ENCODE results near the gene MPZL1.
"Not testable (repeated sequence)": the region's sequence is repeated elsewhere in the genome, so short reads cannot be mapped to it uniquely, and the experiment has no call there.

MPZL1 gene

GRCh38 chr1:167784876-167785550 lies 63.2 kb downstream of the MPZL1 start:
- no peak for DNase-seq

GRCh38 chr1:167786502-167786901 lies 64.7 kb downstream of the MPZL1 start:
- no peak for DNase-seq

- no peak for DNase-seq
Observed at GRCh38 chr1:167789501-167789900, 67.7 kb downstream of the MPZL1 start.

- DNase-seq, result no peak
Observed at GRCh38 chr1:167790117-167790516, 68.3 kb downstream of the MPZL1 start.

GRCh38 chr1:167791281-167792187 lies 69.8 kb downstream of the MPZL1 start:
- no peak for DNase-seq

GRCh38 chr1:167792188-167792565 lies 70.4 kb downstream of the MPZL1 start:
- no peak for DNase-seq

- DNase-seq, result no peak
Observed at GRCh38 chr1:167794043-167794442, 72.3 kb downstream of the MPZL1 start.

GRCh38 chr1:167795810-167796740 lies 74.3 kb downstream of the MPZL1 start:
- peak; percentile 53 for DNase-seq

- no peak for DNase-seq
Observed at GRCh38 chr1:167797015-167797414, 75.2 kb downstream of the MPZL1 start.

- no peak for DNase-seq
Observed at GRCh38 chr1:167798952-167799351, 77.2 kb downstream of the MPZL1 start.

GRCh38 chr1:167799747-167800146 lies 78.0 kb downstream of the MPZL1 start:
- no peak for DNase-seq

GRCh38 chr1:167800251-167800650 lies 78.5 kb downstream of the MPZL1 start:
- no peak for DNase-seq

- no peak for DNase-seq
Observed at GRCh38 chr1:167802235-167802634, 80.5 kb downstream of the MPZL1 start.

GRCh38 chr1:167803358-167804207 lies 81.8 kb downstream of the MPZL1 start:
- DNase-seq, result peak; percentile 84

- DNase-seq, result no peak
Observed at GRCh38 chr1:167805041-167805556, 83.3 kb downstream of the MPZL1 start.

- not testable (repeated sequence) for DNase-seq
Observed at GRCh38 chr1:167806235-167806634, 84.5 kb downstream of the MPZL1 start.

GRCh38 chr1:167806676-167807075 lies 84.9 kb downstream of the MPZL1 start:
- not testable (repeated sequence) for DNase-seq

- no peak for DNase-seq
Observed at GRCh38 chr1:167808104-167808503, 86.3 kb downstream of the MPZL1 start.

- no peak for DNase-seq
Observed at GRCh38 chr1:167808690-167809089, 86.9 kb downstream of the MPZL1 start.

GRCh38 chr1:167812972-167813371 lies 91.2 kb downstream of the MPZL1 start:
- DNase-seq, result no peak

- no peak for DNase-seq
Observed at GRCh38 chr1:167815650-167816049, 93.9 kb downstream of the MPZL1 start.
